CD14-positive monocyte (primary cell): Measurements from ENCODE around the gene STARD6. TPM values are rescaled to one million over a fixed set of nuclear protein-coding genes. Genes with fewer than 3 reads are reported as not detected.
A peak's percentile ranks its signal among the peaks of the same experiment; 100 is the strongest.

ENCODE experiments used
- DNase-seq, 3 donors: peaks; one replicate each; pipeline ENCODE4 v3.0.0-alpha.2; 2011 to 2022
- H2AFZ ChIP-seq: 2 replicates; pipeline ENCODE4 v1.6.0; 2012; ENCODE audit warnings: mild to moderate bottlenecking, low read depth, low read length, inconsistent platforms; ENCODE audit not compliant: insufficient read depth, poor library complexity, severe bottlenecking
- H3K27ac ChIP-seq, 2 donors: 1 replicate in 1 of 2; 2 replicates in 1 of 2; pipeline ENCODE4 v1.5.1; 2012 to 2013; ENCODE audit warnings: low read length in 2 of 2, control low read depth in 1 of 2, inconsistent platforms in 1 of 2, low read depth in 1 of 2, mild to moderate bottlenecking in 1 of 2
- H3K27me3 ChIP-seq, 2 donors: one replicate each; pipeline versions ENCODE4 v1.6.0 to v1.6.1; 2011 to 2013; ENCODE audit warnings: low read length in 2 of 2; ENCODE audit not compliant: control insufficient read depth in 2 of 2, insufficient read depth in 2 of 2
- H3K36me3 ChIP-seq, 2 donors: replicated peaks in 1 of 2; 1 replicate in 1 of 2; 2 replicates in 1 of 2; pipeline versions ENCODE4 v1.5.1 to v1.6.1; 2012 to 2013; ENCODE audit warnings: low read length in 2 of 2, control low read depth in 1 of 2, inconsistent platforms in 1 of 2, mild to moderate bottlenecking in 1 of 2; ENCODE audit not compliant: insufficient read depth in 2 of 2, control insufficient read depth in 1 of 2
- H3K4me1 ChIP-seq, 2 donors: 1 replicate in 1 of 2; 2 replicates in 1 of 2; pipeline versions ENCODE4 v1.5.1 to v1.6.1; 2012 to 2013; ENCODE audit warnings: low read length in 2 of 2, control low read depth in 1 of 2, inconsistent platforms in 1 of 2, mild to moderate bottlenecking in 1 of 2, moderate library complexity in 1 of 2; ENCODE audit not compliant: insufficient read depth in 2 of 2, control insufficient read depth in 1 of 2
- H3K4me2 ChIP-seq: replicated peaks from 2 replicates; pipeline ENCODE3; 2012; ENCODE audit warnings: low read length, moderate library complexity, mild to moderate bottlenecking; ENCODE audit not compliant: poor library complexity, severe bottlenecking; ENCODE audit errors: extremely low read depth
- H3K4me3 ChIP-seq, 3 experiments: fragments of 200-600 bp in 1 of 3; sonication (generic) in 1 of 3; replicated peaks in 1 of 3; 1 replicate in 2 of 3; 2 replicates in 1 of 3; pipeline ENCODE4 v1.5.1; 2011 to 2013; ENCODE audit warnings: low read length in 3 of 3, mild to moderate bottlenecking in 3 of 3, control low read depth in 2 of 3, low read depth in 2 of 3, inconsistent platforms in 1 of 3, moderate library complexity in 1 of 3
- H3K79me2 ChIP-seq: 2 replicates; pipeline ENCODE4 v1.6.0; 2012; ENCODE audit warnings: mild to moderate bottlenecking, control low read depth, inconsistent platforms, low read length, moderate library complexity; ENCODE audit not compliant: insufficient read depth
- H3K9ac ChIP-seq: 2 replicates; pipeline ENCODE4 v1.6.0; 2017; ENCODE audit warnings: low read length, mild to moderate bottlenecking; ENCODE audit not compliant: insufficient read depth, poor library complexity, severe bottlenecking
- H3K9me3 ChIP-seq, 2 donors: replicated peaks in 1 of 2; 1 replicate in 1 of 2; 2 replicates in 1 of 2; pipeline versions ENCODE4 v1.5.1 to v1.6.1; 2012 to 2013; ENCODE audit warnings: low read length in 2 of 2, control low read depth in 1 of 2; ENCODE audit not compliant: control insufficient read depth in 1 of 2, insufficient read depth in 1 of 2
- H4K20me1 ChIP-seq: 2 replicates; pipeline ENCODE4 v1.6.0; 2012; ENCODE audit warnings: mild to moderate bottlenecking, low read length, control low read depth, moderate library complexity; ENCODE audit not compliant: insufficient read depth
- H3K27ac Mint-ChIP-seq, 7 donors: one replicate each; pipeline ENCODE4 v1.8.0; 2020; ENCODE audit warnings: mild to moderate bottlenecking in 7 of 7, mixed read lengths in 7 of 7, moderate library complexity in 6 of 7, inconsistent platforms in 2 of 7
- H3K27me3 Mint-ChIP-seq, 3 donors: one replicate each; pipeline ENCODE4 v1.8.0; 2021 to 2022; ENCODE audit warnings: low read depth in 3 of 3, mild to moderate bottlenecking in 3 of 3, mixed read lengths in 3 of 3, moderate library complexity in 3 of 3, inconsistent platforms in 1 of 3
- H3K36me3 Mint-ChIP-seq, 2 donors: one replicate each; pipeline ENCODE4 v1.8.0; 2020; ENCODE audit warnings: mixed read lengths in 2 of 2, inconsistent platforms in 1 of 2, mild to moderate bottlenecking in 1 of 2
- H3K4me1 Mint-ChIP-seq: one replicate; pipeline ENCODE4 v1.8.0; 2020; ENCODE audit warnings: mild to moderate bottlenecking, mixed read lengths
- H3K4me3 Mint-ChIP-seq, 2 donors: one replicate each; pipeline ENCODE4 v1.8.0; 2020; ENCODE audit warnings: mild to moderate bottlenecking in 2 of 2, mixed read lengths in 2 of 2, moderate library complexity in 1 of 2
- H3K9me3 Mint-ChIP-seq, 7 donors: one replicate each; pipeline ENCODE4 v1.8.0; 2020 to 2022; ENCODE audit warnings: mixed read lengths in 7 of 7, mild to moderate bottlenecking in 6 of 7, moderate library complexity in 6 of 7, inconsistent platforms in 2 of 7
- CTCF ChIP-seq: fragments of 200-600 bp; IDR thresholded peaks from one replicate; pipeline ENCODE4 v1.8.0; 2022; ENCODE audit warnings: antibody characterized with exemption, mild to moderate bottlenecking
- WGBS: methylation state at CpG from one replicate; pipeline ENCODE4 v1.1.5; 2013; ENCODE audit warnings: missing lambda C conversion rate; ENCODE audit not compliant: insufficient coverage; 5-methylcytosine and 5-hydroxymethylcytosine counted together
- intact Hi-C, 2 donors: fragments of 100-400 bp; cut with micrococcal nuclease; formaldehyde crosslinking; loops; one replicate each; pipeline versions ENCODE4 v1.15.0 to v1.15.1; 2023
- polyA minus RNA-seq: library from RNA; depleted of rRNA, polyadenylated mRNA; stranded (reverse); fragments of >200 nt; gene quantifications from 2 replicates; pipeline ENCODE4 v1.2.3, GENCODE V29; 2012
- polyA plus RNA-seq, 3 donors: library from polyadenylated mRNA; depleted of rRNA in 1 of 3; unstranded in 2 of 3; stranded (reverse) in 1 of 3; fragments of 300-500 nt in 2 of 3; fragments of >200 nt in 1 of 3; fragmentation: Illumina TruSeq in 2 of 3; gene quantifications; 1 replicate in 2 of 3; 2 replicates in 1 of 3; pipeline ENCODE4 v1.2.3, GENCODE V29; 2012 to 2021
- total RNA-seq, 12 experiments: library from RNA in 1 of 12; stranded (reverse) in 1 of 12; fragments of 120-200 nt in 1 of 12; gene quantifications; one replicate each; pipeline ENCODE4 v1.2.4 and lab custom pipeline; 2013 to 2026; ENCODE audit warnings: mixed read lengths in 6 of 12, inconsistent platforms in 1 of 12

Gene STARD6
- total RNA-seq (2013), result not detected
- not detected for polyA plus RNA-seq
- polyA minus RNA-seq, result not detected in 2 replicates
- total RNA-seq (lab: John Stamatoyannopoulos, UW), result 0 to 1.2 (median 0.03) reads per million in 11 experiments

- peaks cover 14% of the 10 kb centered on the region for H3K4me1 Mint-ChIP-seq
- peak within 1 kb of the TSS; percentile 99 for H2AFZ ChIP-seq
- H3K79me2 ChIP-seq, result peaks cover 14% of the 10 kb centered on the region
- H3K4me2 ChIP-seq, result peak within 1 kb of the TSS; percentile 95
- TF ChIP-seq CTCF, result peak; percentile 46
- peaks cover 3 to 7% of the 10 kb centered on the region in 2 donors for H3K36me3 ChIP-seq
- WGBS, result under 1% methylated on average over 52 of the region's 62 CpGs
- H3K9me3 Mint-ChIP-seq, result no peaks in the 10 kb centered on the region
- peak within 1 kb of the TSS; percentile 66 to 97 (median 86) for H3K4me3 ChIP-seq
- H3K27me3 ChIP-seq, result peaks cover 0 to 3% of the 10 kb centered on the region in 2 donors
- peak within 1 kb of the TSS; percentile 98 to 100 for H3K4me3 Mint-ChIP-seq
- H3K36me3 Mint-ChIP-seq, result peaks cover 6 to 10% of the 10 kb centered on the region in 2 donors
- H3K27ac ChIP-seq, result peak within 1 kb of the TSS; percentile 56 to 84
- H3K27me3 Mint-ChIP-seq, result peaks cover 2 to 5% (median 4%) of the 10 kb centered on the region in 3 donors
- DNase-seq, result peak; percentile 85 to 91 (median 89)
- H3K4me1 ChIP-seq, result peaks cover 9 to 17% of the 10 kb centered on the region in 2 donors
- H3K27ac Mint-ChIP-seq, result peak within 1 kb of the TSS; percentile 83 to 98 (median 95)
- H3K9me3 ChIP-seq, result no peaks in the 10 kb centered on the region
- H4K20me1 ChIP-seq, result no peaks in the 10 kb centered on the region
- peak within 1 kb of the TSS; percentile 80 for H3K9ac ChIP-seq
- intact Hi-C loops, result loop anchor here (5.0 to 10.0 kb wide), 3 partner anchors 83 to 136 kb away; partner anchors contain the start of gene MBD2 (in 2 of the 2)
Observed at GRCh38 chr18:54357660-54358494, at the start of gene STARD6, which contains the start of gene C18orf54. STARD6 (minus strand) TSS chr18:54357858; CDS start chr18:54354573, 3,285 bp downstream. C18orf54 (plus strand) TSS chr18:54357906; CDS start chr18:54360573, 2,667 bp downstream.

GRCh38 chr18:54405290-54405689 is 47.6 kb upstream of the STARD6 start:
- Mint-ChIP-seq H3K4me1 (no peaks in the 10 kb centered on the region), H3K4me3 (no peak overlapping the region), H3K27me3 (peaks cover 0 to 3% (median 1%) of the 10 kb centered on the region in 3 donors), H3K27ac (no peak overlapping the region), H3K36me3 (no peaks in the 10 kb centered on the region), H3K9me3 (peaks cover 0 to 2% (median 0%) of the 10 kb centered on the region in 7 donors)
- no peak for TF ChIP-seq CTCF
- no peaks in the 10 kb centered on the region for H3K79me2 ChIP-seq
- no peak for DNase-seq
- H3K9me3 ChIP-seq, result no peaks in the 10 kb centered on the region
- no peak overlapping the region for H3K4me2 ChIP-seq
- H3K27me3 ChIP-seq, result no peaks in the 10 kb centered on the region
- no peak overlapping the region for H3K27ac ChIP-seq
- H3K9ac ChIP-seq, result no peak overlapping the region
- no peak overlapping the region for H2AFZ ChIP-seq
- no peaks in the 10 kb centered on the region for H3K36me3 ChIP-seq
- intact Hi-C loops, result no loop called here
- no peaks in the 10 kb centered on the region for H4K20me1 ChIP-seq
- no peaks in the 10 kb centered on the region for H3K4me1 ChIP-seq
- no peak overlapping the region for H3K4me3 ChIP-seq
